Thoracic aorta (tissue), 2 donors: ENCODE measurements around the gene CUL4B. TPM values are rescaled to one million over a fixed set of nuclear protein-coding genes. Genes with fewer than 3 reads are reported as not detected.

Experiments
- ATAC-seq: fragments of 150-250 bp; one replicate; pipeline ENCODE4 v1.8.0; 2017; ENCODE audit warnings: low read depth; ENCODE audit not compliant: insufficient number of reproducible peaks, low FRiP score
- DNase-seq: peaks from one replicate; pipeline ENCODE4 v3.0.0-alpha.2; 2020; ENCODE audit warnings: low spot score
- H3K27ac ChIP-seq, 2 donors: fragments of 200-600 bp; sonication (generic); 1 replicate in 1 of 2; 2 replicates in 1 of 2; pipeline ENCODE4 v1.5.1; 2016; ENCODE audit warnings: mild to moderate bottlenecking in 2 of 2, moderate library complexity in 2 of 2
- H3K27me3 ChIP-seq: fragments of 200-600 bp; sonication (generic); replicated peaks from 2 replicates; pipeline ENCODE4 v1.6.0; 2016; ENCODE audit warnings: mild to moderate bottlenecking; ENCODE audit not compliant: insufficient read depth
- H3K36me3 ChIP-seq: fragments of 200-600 bp; sonication (generic); one replicate; pipeline ENCODE4 v1.5.1; 2016
- H3K4me1 ChIP-seq, 2 donors: fragments of 200-600 bp; sonication (generic); 1 replicate in 1 of 2; 2 replicates in 1 of 2; pipeline versions ENCODE4 v1.5.1 to v1.6.0; 2016; ENCODE audit warnings: low read depth in 2 of 2, mild to moderate bottlenecking in 1 of 2; ENCODE audit not compliant: control insufficient read depth in 1 of 2
- H3K4me3 ChIP-seq: fragments of 200-600 bp; sonication (generic); 2 replicates; pipeline ENCODE4 v1.5.1; 2016; ENCODE audit warnings: mild to moderate bottlenecking
- H3K9me3 ChIP-seq: fragments of 200-600 bp; sonication (generic); 2 replicates; pipeline ENCODE4 v1.5.1; 2016
- CTCF ChIP-seq: fragments of 200-600 bp; sonication (generic); IDR thresholded peaks from one replicate; pipeline ENCODE4 v1.5.1; 2019; ENCODE audit warnings: antibody characterized with exemption
- total RNA-seq, 2 donors: library from RNA; depleted of rRNA; stranded (reverse); fragments of >200 nt; gene quantifications; one replicate each; pipeline versions ENCODE4 v1.1.0 to v1.2.3, GENCODE V29; 2016

Gene CUL4B
- total RNA-seq, 2 donors from 2014 or later, result 38.7 to 66.2 TPM

DNA sequence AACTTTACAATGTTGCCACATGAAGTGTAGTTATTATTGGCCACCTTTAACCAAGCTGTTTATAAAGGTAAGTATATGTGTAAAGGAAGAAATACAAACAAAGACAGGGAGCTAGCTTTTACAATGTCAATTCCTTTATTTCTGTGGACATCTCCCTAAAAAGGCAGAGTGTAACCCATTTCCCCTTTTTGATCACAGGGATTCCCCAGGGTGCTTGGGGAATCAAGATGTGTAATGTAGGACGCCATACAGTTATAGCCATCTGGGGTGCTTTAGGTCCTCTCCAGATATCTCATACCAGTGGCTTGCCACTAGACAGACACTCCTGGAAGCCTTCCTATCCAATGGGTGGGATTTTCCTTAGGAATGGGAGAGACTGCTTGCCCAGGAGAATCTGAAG lies 4.2 kb upstream of the CUL4B start:
- no peak for TF ChIP-seq CTCF
- H3K36me3 ChIP-seq, result no peaks in the 10 kb centered on the region
- ATAC-seq (no peak), DNase-seq (no peak)
- no peak overlapping the region for H3K27ac ChIP-seq
- H3K4me3 ChIP-seq, result no peak overlapping the region
- H3K27me3 ChIP-seq, result no peaks in the 10 kb centered on the region
- no peaks in the 10 kb centered on the region for H3K4me1 ChIP-seq
- no peaks in the 10 kb centered on the region for H3K9me3 ChIP-seq

DNA sequence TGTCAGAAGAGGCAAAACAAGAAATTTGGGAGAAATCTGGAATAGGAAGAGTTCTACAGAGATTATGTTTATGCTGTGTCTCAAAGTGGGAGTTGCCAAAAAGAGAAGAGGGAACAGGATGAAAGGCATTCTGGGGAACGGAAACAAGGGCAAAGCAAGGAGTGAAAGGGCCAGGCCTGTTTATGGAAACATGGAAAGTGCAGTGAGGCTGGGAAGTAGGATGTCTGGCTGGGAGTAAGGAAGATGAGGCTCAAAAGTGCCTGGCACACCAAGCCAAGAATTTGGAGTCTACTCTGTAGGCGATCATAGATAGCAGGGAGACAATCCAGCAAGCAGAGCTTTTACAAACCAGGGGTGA lies 1.8 kb upstream of the CUL4B start:
- no peak for TF ChIP-seq CTCF
- no peak overlapping the region for H3K4me3 ChIP-seq
- H3K9me3 ChIP-seq, result no peaks in the 10 kb centered on the region
- H3K36me3 ChIP-seq, result no peaks in the 10 kb centered on the region
- H3K27ac ChIP-seq, result peak overlapping the region; percentile 78 to 97
- H3K27me3 ChIP-seq, result no peaks in the 10 kb centered on the region
- no peak for ATAC-seq
- DNase-seq, result no peak
- H3K4me1 ChIP-seq, result peaks cover 0 to 3% of the 10 kb centered on the region in 2 donors

DNA sequence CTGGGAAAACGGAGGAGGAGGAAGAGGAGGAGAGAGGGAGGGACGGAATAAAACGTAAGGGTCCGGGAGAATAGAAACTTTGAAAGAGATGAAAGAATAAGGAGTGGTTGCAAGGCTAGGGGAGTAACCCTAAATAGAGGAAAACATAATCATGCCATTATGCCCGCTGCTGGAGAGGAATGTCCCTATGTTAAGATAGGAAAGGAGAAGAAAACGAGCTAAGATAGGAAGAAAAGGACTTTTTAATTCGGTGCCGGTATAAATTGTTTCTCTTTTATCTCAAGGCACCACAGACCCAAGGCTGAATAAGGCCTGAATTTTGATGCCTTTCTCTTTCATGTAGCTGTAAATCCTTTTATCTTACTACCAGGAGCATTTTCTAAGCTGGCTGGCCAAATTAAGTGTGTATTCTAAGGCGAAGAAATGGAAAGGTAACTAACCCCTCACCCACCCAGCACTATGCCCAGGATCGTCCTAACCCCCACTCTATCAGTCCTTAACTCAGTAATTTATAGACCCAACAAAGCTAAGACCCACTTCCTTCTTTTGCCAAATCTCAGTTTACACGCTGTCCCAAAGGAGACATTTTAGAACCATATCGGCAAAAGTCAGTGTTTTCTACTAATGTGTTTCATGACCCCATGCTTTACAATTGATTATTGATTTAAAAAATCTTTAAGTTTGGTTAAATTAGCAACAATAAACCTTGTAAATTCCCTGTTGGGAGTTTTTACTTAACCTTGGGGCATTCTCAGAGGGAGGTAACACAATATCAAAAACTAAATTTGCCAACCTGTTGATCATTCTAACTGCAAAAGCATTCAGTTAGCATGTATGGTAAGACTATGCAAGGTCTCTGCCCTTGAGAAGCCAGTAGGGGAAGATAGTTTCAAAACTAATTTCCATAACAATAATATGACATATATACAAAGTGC lies 1.1 kb upstream of the CUL4B start:
- H3K27ac ChIP-seq, result peak overlapping the region; percentile 78 to 97
- TF ChIP-seq CTCF, result no peak
- H3K4me3 ChIP-seq, result peak overlapping the region; percentile 88
- no peaks in the 10 kb centered on the region for H3K27me3 ChIP-seq
- no peaks in the 10 kb centered on the region for H3K9me3 ChIP-seq
- H3K4me1 ChIP-seq, result peaks cover 0 to 7% of the 10 kb centered on the region in 2 donors
- H3K36me3 ChIP-seq, result no peaks in the 10 kb centered on the region
- DNase-seq (no peak), ATAC-seq (no peak)

- Histone ChIP-seq H3K9me3 (no peaks in the 10 kb centered on the region), H3K4me1 (peaks cover 0 to 7% of the 10 kb centered on the region in 2 donors), H3K36me3 (peaks cover 3% of the 10 kb centered on the region), H3K27ac (peak overlapping the region; percentile 95 to 97), H3K27me3 (no peaks in the 10 kb centered on the region), H3K4me3 (peak overlapping the region; percentile 88)
- ATAC-seq (no peak), DNase-seq (no peak)
- TF ChIP-seq CTCF, result no peak
Observed at GRCh38 chrX:120560405-120560841, 339 bp downstream of the CUL4B start.

GRCh38 chrX:120559804-120560203 lies 958 bp downstream of the CUL4B start:
- ATAC-seq (no peak), DNase-seq (no peak)
- TF ChIP-seq CTCF, result no peak
- peak overlapping the region; percentile 88 for H3K4me3 ChIP-seq
- peaks cover 3% of the 10 kb centered on the region for H3K36me3 ChIP-seq
- H3K27ac ChIP-seq, result peak overlapping the region; percentile 95 to 97
- peaks cover 0 to 8% of the 10 kb centered on the region in 2 donors for H3K4me1 ChIP-seq
- no peaks in the 10 kb centered on the region for H3K27me3 ChIP-seq
- H3K9me3 ChIP-seq, result no peaks in the 10 kb centered on the region
